Astrocyte (in vitro differentiated cells and primary cell): ENCODE data around the gene ESYT1. TPM values are rescaled to one million over a fixed set of nuclear protein-coding genes. Genes with fewer than 3 reads are reported as not detected.

Source experiments
- DNase-seq: peaks from one replicate; pipeline ENCODE4 v3.0.0-alpha.2; 2010; ENCODE audit warnings: low read depth
- FAIRE-seq: peaks from 2 replicates; lab custom pipeline; 2011; peaks lifted over from hg19 to GRCh38; lab: Jason Lieb, UNC
- H2AFZ ChIP-seq: 2 replicates; pipeline ENCODE4 v1.6.0; 2012; ENCODE audit warnings: low read depth, low read length, inconsistent platforms
- H3K27ac ChIP-seq: 2 replicates; pipeline ENCODE4 v1.5.1; 2011; ENCODE audit warnings: low read depth, low read length, inconsistent platforms
- H3K27me3 ChIP-seq: 2 replicates; pipeline ENCODE4 v1.6.0; 2011; ENCODE audit warnings: low read length, inconsistent platforms; ENCODE audit not compliant: insufficient read depth
- H3K36me3 ChIP-seq: 2 replicates; pipeline ENCODE4 v1.5.1; 2011; ENCODE audit warnings: low read length, inconsistent platforms; ENCODE audit not compliant: insufficient read depth
- H3K4me1 ChIP-seq: 2 replicates; pipeline ENCODE4 v1.5.1; 2011; ENCODE audit warnings: low read length, inconsistent platforms; ENCODE audit not compliant: insufficient read depth
- H3K4me2 ChIP-seq: 2 replicates; pipeline ENCODE4 v1.6.0; 2012; ENCODE audit warnings: low read length, inconsistent platforms
- H3K4me3 ChIP-seq: 2 replicates; pipeline ENCODE4 v1.5.1; 2011; ENCODE audit warnings: low read depth, mild to moderate bottlenecking, low read length, inconsistent platforms; ENCODE audit not compliant: insufficient read depth
- H3K79me2 ChIP-seq: 2 replicates; pipeline ENCODE4 v1.6.0; 2012; ENCODE audit warnings: mild to moderate bottlenecking, low read length, inconsistent platforms; ENCODE audit not compliant: insufficient read depth
- H3K9ac ChIP-seq: 2 replicates; pipeline ENCODE4 v1.6.0; 2012; ENCODE audit warnings: mild to moderate bottlenecking, low read length, inconsistent platforms
- H3K9me3 ChIP-seq: 2 replicates; pipeline ENCODE4 v1.5.1; 2012; ENCODE audit warnings: low read depth, mild to moderate bottlenecking, low read length, inconsistent platforms; ENCODE audit not compliant: insufficient read depth
- H4K20me1 ChIP-seq: 2 replicates; pipeline ENCODE4 v1.6.0; 2012; ENCODE audit warnings: low read length, inconsistent platforms; ENCODE audit not compliant: insufficient read depth
- H3K27ac Mint-ChIP-seq: one replicate; pipeline ENCODE4 v1.8.0; 2021; ENCODE audit warnings: mild to moderate bottlenecking, mixed read lengths; ENCODE audit not compliant: unreplicated experiment
- H3K27me3 Mint-ChIP-seq: one replicate; pipeline ENCODE4 v1.8.0; 2021; ENCODE audit warnings: low read depth, mixed read lengths; ENCODE audit not compliant: unreplicated experiment
- H3K36me3 Mint-ChIP-seq: one replicate; pipeline ENCODE4 v1.8.0; 2021; ENCODE audit warnings: low read depth, mixed read lengths; ENCODE audit not compliant: unreplicated experiment
- H3K4me1 Mint-ChIP-seq: one replicate; pipeline ENCODE4 v1.8.0; 2021; ENCODE audit warnings: low read depth, mixed read lengths; ENCODE audit not compliant: unreplicated experiment
- H3K4me3 Mint-ChIP-seq: one replicate; pipeline ENCODE4 v1.8.0; 2021; ENCODE audit warnings: mild to moderate bottlenecking, moderate library complexity, mixed read lengths; ENCODE audit not compliant: unreplicated experiment
- H3K9me3 Mint-ChIP-seq: one replicate; pipeline ENCODE4 v1.8.0; 2021; ENCODE audit warnings: mild to moderate bottlenecking, mixed read lengths; ENCODE audit not compliant: unreplicated experiment
- EZH2 ChIP-seq: IDR thresholded peaks from 2 replicates; pipeline ENCODE4 v1.6.1; 2012; ENCODE audit warnings: mild to moderate bottlenecking, low read length, inconsistent platforms; ENCODE audit not compliant: insufficient read depth
- total RNA-seq: library from RNA; stranded (reverse); gene quantifications from 2 replicates; pipeline ENCODE4 v1.2.1, GENCODE V29; 2021
- TF ChIP-seq, protein P1 (sequence below): IDR thresholded peaks from 2 replicates; pipeline ENCODE4 v1.5.1; 2011; ENCODE audit warnings: low read depth, mild to moderate bottlenecking, inconsistent platforms, low read length, moderate library complexity; ENCODE audit not compliant: insufficient read depth

The ESYT1 gene
- total RNA-seq, 1 donor from 2014 or later = 142 TPM

GRCh38 chr12:56104109-56104814 is 23.8 kb upstream of the ESYT1 start, which contains the start of gene PA2G4:
Gene PA2G4, plus strand, starts transcription at chr12:56104559. Its CDS starts 179 bp downstream, at chr12:56104738.
- Histone ChIP-seq H3K4me2 (peak within 1 kb of the TSS; percentile 88), H3K27ac (peak within 1 kb of the TSS; percentile 85), H3K4me3 (peak within 1 kb of the TSS; percentile 90), H3K4me1 (no peaks in the 10 kb centered on the region), H3K9ac (peak within 1 kb of the TSS; percentile 99), H3K27me3 (no peaks in the 10 kb centered on the region), H2AFZ (peak within 1 kb of the TSS; percentile 92), H3K79me2 (peaks cover 43% of the 10 kb centered on the region), H3K36me3 (peaks cover 13% of the 10 kb centered on the region), H4K20me1 (peaks cover 20% of the 10 kb centered on the region), H3K9me3 (no peaks in the 10 kb centered on the region)
- no peaks in the 10 kb centered on the region for H3K9me3 Mint-ChIP-seq
- peaks cover 8% of the 10 kb centered on the region for H3K36me3 Mint-ChIP-seq
- H3K27me3 Mint-ChIP-seq = no peaks in the 10 kb centered on the region
- peak within 1 kb of the TSS; percentile 99 for H3K4me3 Mint-ChIP-seq
- peaks cover 12% of the 10 kb centered on the region for H3K4me1 Mint-ChIP-seq
- TF ChIP-seq EZH2 = no peak
- TF ChIP-seq, protein P1, sequence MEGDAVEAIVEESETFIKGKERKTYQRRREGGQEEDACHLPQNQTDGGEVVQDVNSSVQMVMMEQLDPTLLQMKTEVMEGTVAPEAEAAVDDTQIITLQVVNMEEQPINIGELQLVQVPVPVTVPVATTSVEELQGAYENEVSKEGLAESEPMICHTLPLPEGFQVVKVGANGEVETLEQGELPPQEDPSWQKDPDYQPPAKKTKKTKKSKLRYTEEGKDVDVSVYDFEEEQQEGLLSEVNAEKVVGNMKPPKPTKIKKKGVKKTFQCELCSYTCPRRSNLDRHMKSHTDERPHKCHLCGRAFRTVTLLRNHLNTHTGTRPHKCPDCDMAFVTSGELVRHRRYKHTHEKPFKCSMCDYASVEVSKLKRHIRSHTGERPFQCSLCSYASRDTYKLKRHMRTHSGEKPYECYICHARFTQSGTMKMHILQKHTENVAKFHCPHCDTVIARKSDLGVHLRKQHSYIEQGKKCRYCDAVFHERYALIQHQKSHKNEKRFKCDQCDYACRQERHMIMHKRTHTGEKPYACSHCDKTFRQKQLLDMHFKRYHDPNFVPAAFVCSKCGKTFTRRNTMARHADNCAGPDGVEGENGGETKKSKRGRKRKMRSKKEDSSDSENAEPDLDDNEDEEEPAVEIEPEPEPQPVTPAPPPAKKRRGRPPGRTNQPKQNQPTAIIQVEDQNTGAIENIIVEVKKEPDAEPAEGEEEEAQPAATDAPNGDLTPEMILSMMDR = no peak
- peak within 1 kb of the TSS; percentile 95 for H3K27ac Mint-ChIP-seq
- DNase-seq (peak; percentile 97), FAIRE-seq (no peak)

- Histone ChIP-seq H3K27me3 (no peaks in the 10 kb centered on the region), H3K79me2 (peaks cover 43% of the 10 kb centered on the region), H4K20me1 (peaks cover 20% of the 10 kb centered on the region), H3K36me3 (peaks cover 18% of the 10 kb centered on the region), H3K9me3 (no peaks in the 10 kb centered on the region), H3K27ac (peak overlapping the region; percentile 85), H3K9ac (peak overlapping the region; percentile 99), H3K4me2 (peak overlapping the region; percentile 88), H2AFZ (peak overlapping the region; percentile 92), H3K4me1 (no peaks in the 10 kb centered on the region), H3K4me3 (peak overlapping the region; percentile 90)
- no peak for TF ChIP-seq EZH2
- TF ChIP-seq, protein P1 = no peak
- FAIRE-seq (no peak), DNase-seq (no peak)
- H3K36me3 Mint-ChIP-seq = peaks cover 10% of the 10 kb centered on the region
- peak overlapping the region; percentile 95 for H3K27ac Mint-ChIP-seq
- no peaks in the 10 kb centered on the region for H3K9me3 Mint-ChIP-seq
- H3K4me1 Mint-ChIP-seq = peaks cover 12% of the 10 kb centered on the region
- H3K4me3 Mint-ChIP-seq = peak overlapping the region; percentile 99
- no peaks in the 10 kb centered on the region for H3K27me3 Mint-ChIP-seq
These were observed 23.1 kb upstream of the ESYT1 start for GRCh38 chr12:56104815-56105608.
